PC-3 (cell line): ENCODE results near the gene PHETA1.

Experiments used
- EZH2 ChIP-seq: fragments of 300-600 bp; sonication (generic); IDR thresholded peaks from one replicate; pipeline ENCODE4 v1.6.1; 2017; ENCODE audit warnings: antibody characterized with exemption, mild to moderate bottlenecking, low read length; ENCODE audit not compliant: unreplicated experiment
- TF ChIP-seq, protein P1 (sequence below): fragments of 300-600 bp; sonication (generic); conservative IDR thresholded peaks from 2 replicates; pipeline ENCODE4 v1.5.1; 2017; ENCODE audit warnings: antibody characterized with exemption, low read depth, mild to moderate bottlenecking, low read length

DNA sequence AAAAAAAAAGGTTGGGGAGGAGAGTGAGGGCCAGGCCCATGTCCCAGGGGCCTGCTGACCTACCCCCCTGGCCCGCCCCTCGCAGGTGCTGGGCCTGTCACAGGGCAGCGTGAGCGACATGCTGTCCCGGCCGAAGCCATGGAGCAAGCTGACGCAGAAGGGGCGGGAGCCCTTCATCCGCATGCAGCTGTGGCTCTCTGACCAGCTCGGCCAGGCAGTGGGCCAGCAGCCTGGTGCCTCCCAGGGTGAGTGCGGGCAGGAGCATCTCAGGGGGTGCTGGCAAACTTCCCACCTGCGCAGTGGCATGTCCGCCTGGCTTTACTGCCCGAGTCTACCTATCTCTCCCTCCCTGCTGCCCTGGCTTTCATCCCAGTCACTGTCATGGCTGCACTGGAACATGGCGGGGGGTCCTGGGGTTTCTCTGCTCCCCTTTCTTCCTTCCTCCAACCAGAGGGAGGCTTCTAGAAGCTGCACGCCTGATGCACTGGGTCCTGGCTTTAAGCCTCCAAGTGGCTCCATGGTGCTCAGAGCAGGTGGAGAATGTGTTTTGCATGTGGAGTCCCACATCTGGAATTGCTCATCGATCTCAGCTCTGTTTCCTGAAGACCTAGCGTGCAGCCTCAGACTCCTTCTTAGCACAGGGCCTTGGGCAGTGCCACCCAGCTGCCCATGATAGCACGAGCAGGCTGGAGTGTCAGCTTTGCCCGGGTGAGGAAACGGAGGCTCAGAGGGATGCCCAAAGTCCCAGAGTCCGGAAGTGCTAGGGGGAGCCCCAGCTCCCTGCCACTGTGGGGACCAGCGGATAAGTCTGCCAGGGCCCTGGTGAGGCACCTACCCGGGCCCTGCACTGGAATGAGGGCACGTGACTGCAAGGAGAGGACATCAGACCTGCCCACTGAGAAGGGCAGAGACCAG, 46.3 kb downstream of the PHETA1 start:
- no peak for TF ChIP-seq EZH2
- TF ChIP-seq, protein P1, sequence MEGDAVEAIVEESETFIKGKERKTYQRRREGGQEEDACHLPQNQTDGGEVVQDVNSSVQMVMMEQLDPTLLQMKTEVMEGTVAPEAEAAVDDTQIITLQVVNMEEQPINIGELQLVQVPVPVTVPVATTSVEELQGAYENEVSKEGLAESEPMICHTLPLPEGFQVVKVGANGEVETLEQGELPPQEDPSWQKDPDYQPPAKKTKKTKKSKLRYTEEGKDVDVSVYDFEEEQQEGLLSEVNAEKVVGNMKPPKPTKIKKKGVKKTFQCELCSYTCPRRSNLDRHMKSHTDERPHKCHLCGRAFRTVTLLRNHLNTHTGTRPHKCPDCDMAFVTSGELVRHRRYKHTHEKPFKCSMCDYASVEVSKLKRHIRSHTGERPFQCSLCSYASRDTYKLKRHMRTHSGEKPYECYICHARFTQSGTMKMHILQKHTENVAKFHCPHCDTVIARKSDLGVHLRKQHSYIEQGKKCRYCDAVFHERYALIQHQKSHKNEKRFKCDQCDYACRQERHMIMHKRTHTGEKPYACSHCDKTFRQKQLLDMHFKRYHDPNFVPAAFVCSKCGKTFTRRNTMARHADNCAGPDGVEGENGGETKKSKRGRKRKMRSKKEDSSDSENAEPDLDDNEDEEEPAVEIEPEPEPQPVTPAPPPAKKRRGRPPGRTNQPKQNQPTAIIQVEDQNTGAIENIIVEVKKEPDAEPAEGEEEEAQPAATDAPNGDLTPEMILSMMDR, result no peak
